ENCODE results near the gene SLC14A1.

Gene SLC14A1

DNA sequence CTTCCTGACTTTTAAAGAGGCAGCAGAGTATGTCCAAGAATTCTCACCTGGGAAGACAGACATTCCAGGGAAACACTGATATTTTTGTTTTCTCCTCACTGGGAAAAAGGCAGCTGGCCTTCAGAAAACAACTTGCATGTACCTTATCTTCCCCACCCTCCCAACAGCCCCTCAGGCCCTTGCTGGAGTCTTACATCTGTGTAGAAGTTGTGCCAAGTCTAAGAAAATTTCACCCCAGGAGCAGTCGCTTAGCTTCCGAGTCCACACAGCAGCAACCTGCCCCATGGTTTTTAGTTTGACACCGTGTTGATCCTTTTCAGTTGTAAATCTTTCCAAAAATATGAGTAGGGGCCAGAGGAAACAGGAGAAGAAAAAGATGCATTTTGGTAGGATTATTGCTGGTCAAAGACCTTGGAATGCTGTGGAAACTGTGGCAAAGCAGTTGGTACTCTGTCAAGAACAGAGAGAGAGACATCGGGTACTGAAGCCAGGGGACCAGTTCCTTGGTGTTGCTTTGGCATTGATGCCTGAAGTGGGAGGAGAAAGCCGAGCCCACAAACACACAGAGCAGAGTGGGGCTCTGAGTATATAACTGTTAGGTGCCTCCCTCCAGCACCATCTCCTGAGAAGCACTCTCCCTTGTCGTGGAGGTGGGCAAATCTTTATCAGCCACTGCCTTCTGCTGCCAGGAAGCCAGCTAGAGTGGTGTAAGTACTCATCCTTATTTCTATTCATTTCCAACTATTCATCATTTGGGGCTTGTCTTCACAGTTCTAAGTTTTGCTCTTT, at the start of gene SLC14A1:
Gene SLC14A1, plus strand, starts transcription at position 615 of the 789 bp plus-strand sequence. CDS start 6,140 bp downstream, outside the sequence.
- DNase-seq = peak in 13 of 51 donors; percentile 4 to 69 (median 27)

GRCh38 chr18:45677276-45677807, 46.6 kb upstream of the SLC14A1 start:
- no peak for DNase-seq

GRCh38 chr18:45678441-45678840, 45.5 kb upstream of the SLC14A1 start:
- no peak for DNase-seq

- DNase-seq = no peak
Observed at GRCh38 chr18:45678850-45679249, 45.1 kb upstream of the SLC14A1 start.

DNA sequence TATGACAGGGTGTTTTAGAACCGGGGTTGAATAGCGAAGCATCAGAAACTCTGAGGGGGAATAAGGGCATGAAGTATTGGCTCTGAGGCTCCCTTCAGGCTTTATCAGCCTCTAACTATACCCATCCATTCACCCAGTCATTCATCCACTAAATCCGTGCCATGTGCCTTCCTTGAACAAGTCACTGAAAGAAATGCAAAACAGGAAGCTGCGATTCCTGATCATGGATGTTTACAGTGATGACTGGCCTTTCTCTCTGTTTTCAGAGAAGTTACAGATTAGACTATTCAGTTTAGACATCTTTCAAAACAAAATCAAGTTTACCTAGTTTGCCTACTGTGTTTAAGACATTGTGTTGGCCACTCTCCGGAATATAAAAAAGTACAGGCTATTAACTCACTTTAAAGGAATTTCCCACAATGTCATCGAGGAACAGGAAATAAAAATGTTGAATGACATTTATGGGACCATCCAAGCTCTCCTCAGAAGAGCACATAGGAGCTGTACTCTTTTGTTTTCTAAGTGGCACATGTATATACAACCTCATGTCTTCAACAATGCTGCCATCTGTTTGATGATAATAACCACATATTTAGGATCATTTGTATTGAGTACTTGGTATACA, 43.8 kb upstream of the SLC14A1 start:
- DNase-seq = no peak

DNA sequence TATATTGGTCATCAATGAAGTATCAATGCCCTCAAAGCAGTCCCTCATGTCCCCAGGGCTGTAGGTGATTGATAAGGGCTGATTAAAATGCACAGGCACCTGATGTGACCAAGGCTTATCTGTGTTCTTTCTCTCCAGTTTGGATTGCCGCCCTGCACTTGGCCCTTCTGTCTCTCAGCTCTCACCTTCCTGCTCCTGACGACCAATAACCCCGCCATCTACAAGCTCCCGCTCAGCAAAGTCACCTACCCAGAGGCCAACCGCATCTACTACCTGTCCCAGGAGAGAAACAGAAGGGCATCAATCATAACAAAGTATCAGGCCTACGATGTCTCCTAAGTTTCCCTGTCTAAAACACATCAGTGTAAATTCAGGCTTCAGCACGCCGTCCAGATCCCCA, 41.8 kb upstream of the SLC14A1 start:
- no peak for DNase-seq

GRCh38 chr18:45684341-45685115, 39.5 kb upstream of the SLC14A1 start:
- DNase-seq = no peak

- no peak for DNase-seq
Observed at GRCh38 chr18:45686891-45687611, 36.9 kb upstream of the SLC14A1 start.

GRCh38 chr18:45687621-45688020, 36.4 kb upstream of the SLC14A1 start:
- DNase-seq = no peak

- no peak for DNase-seq
Observed at GRCh38 chr18:45688113-45688512, 35.9 kb upstream of the SLC14A1 start.

DNA sequence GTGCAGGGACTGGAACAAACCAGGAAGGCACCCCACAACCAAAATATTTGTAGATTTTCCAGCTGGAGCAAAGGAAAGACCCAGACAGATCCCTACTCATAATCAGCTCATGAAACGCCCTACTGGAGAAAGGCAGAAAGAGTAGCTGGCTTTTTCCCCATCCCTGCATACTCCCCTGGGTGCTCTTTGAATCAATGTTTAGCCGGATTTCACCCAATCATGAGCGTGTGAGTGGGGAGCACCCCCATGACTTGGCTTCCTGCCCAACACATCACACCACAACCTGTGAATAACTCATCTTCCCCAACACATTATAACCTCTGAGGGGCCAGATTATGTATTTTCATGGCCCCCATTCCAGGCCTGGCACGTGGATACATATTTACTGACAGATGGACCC, 35.1 kb upstream of the SLC14A1 start:
- no peak for DNase-seq

DNA sequence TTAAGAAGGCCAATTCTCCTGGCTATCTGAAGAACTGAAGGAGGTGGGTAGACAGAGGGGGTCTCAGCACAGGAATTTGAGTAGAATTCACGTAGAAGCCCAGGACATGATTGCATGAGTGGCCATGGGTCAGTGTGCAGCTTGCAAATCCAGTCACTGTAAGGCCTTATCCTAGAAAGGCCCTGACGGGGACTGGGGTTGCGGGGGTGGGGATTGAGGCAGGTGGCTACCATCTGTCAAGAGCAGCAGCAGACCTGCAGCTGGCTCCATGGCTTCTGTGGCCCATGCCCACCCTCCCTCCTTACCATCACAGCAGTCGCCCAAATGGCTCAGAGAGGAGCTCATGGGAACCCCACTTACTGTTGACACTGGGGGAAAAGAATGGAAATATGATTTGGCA, 34.6 kb upstream of the SLC14A1 start:
- no peak for DNase-seq

- DNase-seq = peak in 47 of 51 donors; percentile 3 to 82 (median 46)
Observed at GRCh38 chr18:45690975-45691815, 32.8 kb upstream of the SLC14A1 start.

DNA sequence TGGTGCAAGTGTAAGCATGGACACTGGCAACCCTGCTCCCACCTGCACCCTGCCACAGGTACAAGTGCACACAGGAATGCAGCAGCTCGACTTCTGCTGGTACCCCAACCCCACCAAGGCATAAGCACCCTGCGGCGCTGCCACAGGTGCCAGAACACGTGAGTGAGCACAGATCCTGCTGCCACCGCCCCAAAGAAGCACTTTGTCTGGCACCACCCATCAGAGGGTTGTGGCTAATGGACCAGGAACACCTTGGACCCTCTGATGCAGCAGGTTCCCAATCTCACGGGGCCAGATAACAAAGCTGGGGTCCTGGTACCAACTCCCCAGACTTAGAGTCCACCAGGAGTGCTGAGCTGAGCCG, 32.2 kb upstream of the SLC14A1 start:
- no peak for DNase-seq

GRCh38 chr18:45702708-45703265, 21.2 kb upstream of the SLC14A1 start:
- DNase-seq = no peak

GRCh38 chr18:45708831-45709230, 15.2 kb upstream of the SLC14A1 start:
- DNase-seq = no peak

DNA sequence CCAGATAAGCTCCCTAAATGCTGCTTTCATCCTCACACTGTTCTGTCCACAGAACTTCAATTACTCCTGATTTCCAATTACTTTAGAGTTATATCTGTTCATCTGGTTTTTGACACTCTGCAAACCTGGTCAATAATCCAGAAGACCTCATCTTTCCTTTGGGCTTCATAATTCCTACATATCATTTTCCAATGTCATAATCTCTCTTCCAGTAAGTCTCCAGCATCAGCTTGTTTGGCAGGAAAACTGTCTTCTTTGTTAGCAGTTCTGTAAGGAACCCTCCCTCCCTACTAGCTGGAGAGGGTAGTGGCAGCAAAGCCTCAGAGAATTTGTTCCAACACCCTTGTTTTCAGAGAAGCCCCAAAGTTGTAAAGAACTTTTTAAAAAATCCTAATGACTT, 11.9 kb upstream of the SLC14A1 start:
- DNase-seq = no peak

- no peak for DNase-seq
Observed at GRCh38 chr18:45713239-45713638, 10.7 kb upstream of the SLC14A1 start.

DNA sequence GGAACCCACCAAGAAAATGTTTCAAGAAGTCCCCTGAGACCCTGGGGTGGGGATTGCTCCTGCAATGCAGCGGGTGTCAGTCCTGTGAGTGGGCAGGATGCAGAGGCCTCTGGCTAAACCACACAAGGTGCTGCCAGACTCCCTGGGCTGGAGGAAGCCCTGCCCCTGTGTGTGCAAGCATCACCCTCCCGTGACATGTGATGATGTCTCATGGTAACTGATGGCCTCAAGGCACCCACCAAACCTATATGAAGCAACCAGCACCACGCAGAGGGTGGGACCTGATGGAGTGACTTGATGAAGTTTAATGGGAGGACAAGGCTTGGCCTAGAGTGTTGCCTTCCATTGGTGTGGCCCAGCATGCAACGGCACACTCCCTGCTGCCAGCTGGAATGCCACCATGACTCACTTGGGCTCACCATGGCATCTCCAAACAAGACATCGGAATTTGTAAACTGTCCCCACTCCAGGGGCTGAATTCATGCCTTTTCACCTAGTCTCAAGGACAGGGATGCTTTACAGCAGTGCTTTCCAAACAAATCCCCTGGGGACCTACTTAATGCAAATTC, 8.7 kb upstream of the SLC14A1 start:
- DNase-seq = peak in 13 of 51 donors; percentile 4 to 60 (median 36)

DNA sequence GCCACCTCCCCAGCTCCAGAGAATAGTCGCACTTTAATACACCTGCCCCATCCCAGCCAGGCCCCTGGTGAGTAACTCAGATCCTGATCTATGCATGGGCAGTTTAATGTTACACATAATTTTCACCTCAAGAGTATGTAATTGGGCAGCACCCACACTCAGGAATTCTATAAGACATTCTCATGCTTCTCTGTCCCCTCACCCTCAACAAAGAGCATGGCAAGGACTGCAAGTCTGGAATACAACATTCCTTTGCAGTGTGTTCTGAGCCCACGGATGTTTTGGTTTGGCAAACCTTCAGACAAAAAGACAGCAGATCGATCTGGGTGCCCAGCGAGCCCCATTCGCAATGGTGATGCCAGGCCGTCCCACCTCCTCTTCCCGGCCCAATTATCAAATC, 4.9 kb upstream of the SLC14A1 start:
- no peak for DNase-seq
